ENCODE measurements around the gene RASL10A.

RASL10A gene

GRCh38 chr22:29325785-29326315 is 10.4 kb upstream of the RASL10A start:
- TF ChIP-seq CTCF (IDR thresholded peaks at IDR 0.05; ENCODE audit: low read depth, low read length): no peak
- in situ Hi-C loops (cut with HindIII; ENCODE audit: low sequenced_read_pairs): no loop called here
- H3K4me3 ChIP-seq (ENCODE audit: low read depth, low read length): no peak overlapping the region
- no peak for DNase-seq (ENCODE audit: low read depth, low spot score)

GRCh38 chr22:29325356-29325755 is 9.9 kb upstream of the RASL10A start:
- no peak for DNase-seq (ENCODE audit: low read depth, low spot score)
- in situ Hi-C loops (cut with HindIII; ENCODE audit: low sequenced_read_pairs): no loop called here
- no peak for TF ChIP-seq CTCF (IDR thresholded peaks at IDR 0.05; ENCODE audit: low read depth, low read length)

GRCh38 chr22:29323641-29324040 is 8.1 kb upstream of the RASL10A start:
- H3K4me3 ChIP-seq (ENCODE audit: low read depth, low read length): no peak overlapping the region
- TF ChIP-seq CTCF (IDR thresholded peaks at IDR 0.05; ENCODE audit: low read depth, low read length): no peak
- in situ Hi-C loops (cut with HindIII; ENCODE audit: low sequenced_read_pairs): no loop called here
- DNase-seq (ENCODE audit: low read depth, low spot score): no peak

More at GRCh38 chr22:29325356-29325755, 9.9 kb upstream of the RASL10A start:
- no peak overlapping the region for H3K4me3 ChIP-seq (ENCODE audit: low read depth, low read length)

- in situ Hi-C loops (cut with HindIII; ENCODE audit: low sequenced_read_pairs): no loop called here
- peak; percentile 14 for TF ChIP-seq CTCF (IDR thresholded peaks at IDR 0.05; ENCODE audit: low read depth, low read length)
- DNase-seq (ENCODE audit: low read depth, low spot score): no peak
- no peak overlapping the region for H3K4me3 ChIP-seq (ENCODE audit: low read depth, low read length)
Measured at GRCh38 chr22:29320546-29320945, 5.0 kb upstream of the RASL10A start.

- TF ChIP-seq CTCF (IDR thresholded peaks at IDR 0.05; ENCODE audit: low read depth, low read length): no peak
- no peak for DNase-seq (ENCODE audit: low read depth, low spot score)
- in situ Hi-C loops (cut with HindIII; ENCODE audit: low sequenced_read_pairs): no loop called here
Measured at GRCh38 chr22:29319072-29319471, 3.6 kb upstream of the RASL10A start.

GRCh38 chr22:29317827-29318454 is 2.4 kb upstream of the RASL10A start:
- no peak for TF ChIP-seq CTCF (IDR thresholded peaks at IDR 0.05; ENCODE audit: low read depth, low read length)
- no peak for DNase-seq (ENCODE audit: low read depth, low spot score)
- no peak overlapping the region for H3K4me3 ChIP-seq (ENCODE audit: low read depth, low read length)
- in situ Hi-C loops (cut with HindIII; ENCODE audit: low sequenced_read_pairs): no loop called here

More at GRCh38 chr22:29319072-29319471, 3.6 kb upstream of the RASL10A start:
- no peak overlapping the region for H3K4me3 ChIP-seq (ENCODE audit: low read depth, low read length)
